HG03060 (cell line): ENCODE results near the gene ZFP36L2.
A peak's percentile ranks its signal among the peaks of the same experiment; 100 is the strongest.

Source experiments
- ATAC-seq: cut with Tn5 transposase; IDR thresholded peaks from one replicate; pipeline ENCODE4 v1.9.1; 2021; ENCODE audit warnings: low read depth, moderate number of reproducible peaks; ENCODE audit not compliant: unreplicated experiment

Gene ZFP36L2

GRCh38 chr2:43224571-43225092 is 1.8 kb downstream of the ZFP36L2 start:
- ATAC-seq, result no peak

GRCh38 chr2:43224131-43224570 is 2.3 kb downstream of the ZFP36L2 start:
- no peak for ATAC-seq

- no peak for ATAC-seq
These were observed 2.8 kb downstream of the ZFP36L2 start for GRCh38 chr2:43223521-43224001.

GRCh38 chr2:43222475-43223309 is 3.7 kb downstream of the ZFP36L2 start:
- ATAC-seq, result no peak

GRCh38 chr2:43221763-43222474 is 4.5 kb downstream of the ZFP36L2 start:
- ATAC-seq, result no peak

- ATAC-seq, result no peak
These were observed 5.2 kb downstream of the ZFP36L2 start for GRCh38 chr2:43221124-43221762.

GRCh38 chr2:43220760-43221123 is 5.7 kb downstream of the ZFP36L2 start:
- no peak for ATAC-seq

- peak; percentile 8 for ATAC-seq
These were observed 6.1 kb downstream of the ZFP36L2 start for GRCh38 chr2:43220229-43220751.

GRCh38 chr2:43219383-43220228 is 6.8 kb downstream of the ZFP36L2 start:
- peak; percentile 28 for ATAC-seq

- ATAC-seq, result no peak
These were observed 7.6 kb downstream of the ZFP36L2 start for GRCh38 chr2:43218702-43219382.

- no peak for ATAC-seq
These were observed 8.2 kb downstream of the ZFP36L2 start for GRCh38 chr2:43218155-43218701.

GRCh38 chr2:43217228-43218154 is 8.9 kb downstream of the ZFP36L2 start:
- no peak for ATAC-seq

- no peak for ATAC-seq
These were observed 9.8 kb downstream of the ZFP36L2 start for GRCh38 chr2:43216629-43217028.

- no peak for ATAC-seq
These were observed 10.6 kb downstream of the ZFP36L2 start for GRCh38 chr2:43215673-43216255.

GRCh38 chr2:43214253-43214652 is 12.2 kb downstream of the ZFP36L2 start:
- no peak for ATAC-seq

- ATAC-seq, result no peak
These were observed 13.5 kb downstream of the ZFP36L2 start for GRCh38 chr2:43212931-43213330.

GRCh38 chr2:43212216-43212835 is 14.1 kb downstream of the ZFP36L2 start:
- ATAC-seq, result no peak
